Fibroblast of lung (primary cell): ENCODE data around the gene TYW1.
"Not testable (repeated sequence)": the region's sequence is repeated elsewhere in the genome, so short reads cannot be mapped to it uniquely, and the experiment has no call there.

Experiments used
- EZH2 ChIP-seq: IDR thresholded peaks from 2 replicates; pipeline ENCODE4 v1.5.1; 2012; ENCODE audit warnings: low read length, control low read depth, mild to moderate bottlenecking; ENCODE audit errors: missing control alignments
- TF ChIP-seq, protein P1 (sequence below), 2 donors: IDR thresholded peaks in 1 of 2; conservative IDR thresholded peaks in 1 of 2; 1 replicate in 1 of 2; 2 replicates in 1 of 2; pipeline ENCODE4 v1.5.1; 2011 to 2012; ENCODE audit warnings: low read length in 2 of 2, control low read depth in 1 of 2, inconsistent platforms in 1 of 2, low read depth in 1 of 2, mild to moderate bottlenecking in 1 of 2

DNA sequence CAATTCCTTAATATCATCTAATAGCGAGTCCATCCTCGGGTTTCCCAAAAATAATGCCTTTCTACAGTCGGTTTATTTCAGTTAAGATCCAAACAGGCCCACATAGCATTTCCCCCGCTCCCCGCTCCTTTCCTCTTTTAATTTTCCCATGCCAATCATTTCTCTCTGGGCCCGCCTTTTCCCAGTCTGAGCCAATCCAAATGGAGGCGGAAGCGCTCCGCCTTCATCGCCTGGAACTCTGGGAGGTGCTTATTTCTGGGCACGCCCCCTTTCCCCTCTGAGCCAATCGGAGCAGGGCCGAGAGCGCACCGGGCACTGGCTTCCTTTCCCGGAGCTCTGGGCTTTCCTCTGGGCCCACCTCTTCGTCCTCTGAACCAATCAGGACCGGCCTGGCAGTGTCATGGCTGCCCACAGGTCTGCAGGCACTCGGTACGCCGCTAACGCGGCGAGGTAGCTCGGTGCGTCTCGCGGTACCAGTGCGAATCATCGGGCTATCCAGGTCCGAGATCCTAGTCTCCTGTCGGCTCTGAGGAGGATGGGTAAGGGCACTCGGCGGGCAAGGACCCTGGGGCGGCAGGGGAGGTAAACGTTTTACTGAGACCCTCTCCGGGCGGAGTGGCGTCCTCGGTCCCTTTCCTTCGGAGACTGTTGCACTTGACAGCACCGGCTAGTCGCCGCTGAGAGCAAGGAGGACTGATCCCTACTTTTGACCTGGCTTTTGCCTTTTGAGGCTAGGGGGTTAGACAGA is at the start of gene TYW1:
- TF ChIP-seq, protein P1, sequence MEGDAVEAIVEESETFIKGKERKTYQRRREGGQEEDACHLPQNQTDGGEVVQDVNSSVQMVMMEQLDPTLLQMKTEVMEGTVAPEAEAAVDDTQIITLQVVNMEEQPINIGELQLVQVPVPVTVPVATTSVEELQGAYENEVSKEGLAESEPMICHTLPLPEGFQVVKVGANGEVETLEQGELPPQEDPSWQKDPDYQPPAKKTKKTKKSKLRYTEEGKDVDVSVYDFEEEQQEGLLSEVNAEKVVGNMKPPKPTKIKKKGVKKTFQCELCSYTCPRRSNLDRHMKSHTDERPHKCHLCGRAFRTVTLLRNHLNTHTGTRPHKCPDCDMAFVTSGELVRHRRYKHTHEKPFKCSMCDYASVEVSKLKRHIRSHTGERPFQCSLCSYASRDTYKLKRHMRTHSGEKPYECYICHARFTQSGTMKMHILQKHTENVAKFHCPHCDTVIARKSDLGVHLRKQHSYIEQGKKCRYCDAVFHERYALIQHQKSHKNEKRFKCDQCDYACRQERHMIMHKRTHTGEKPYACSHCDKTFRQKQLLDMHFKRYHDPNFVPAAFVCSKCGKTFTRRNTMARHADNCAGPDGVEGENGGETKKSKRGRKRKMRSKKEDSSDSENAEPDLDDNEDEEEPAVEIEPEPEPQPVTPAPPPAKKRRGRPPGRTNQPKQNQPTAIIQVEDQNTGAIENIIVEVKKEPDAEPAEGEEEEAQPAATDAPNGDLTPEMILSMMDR (conservative IDR thresholded peaks at IDR 0.05 in 1 of 2, IDR thresholded peaks at IDR 0.05 in 1 of 2; ENCODE audit: low read depth in 1 of 2, low read length in 2 of 2): not testable (repeated sequence)
- TF ChIP-seq EZH2: not testable (repeated sequence)
